Transverse colon (tissue), 4 donors: ENCODE data around the gene NOTUM. TPM values are rescaled to one million over a fixed set of nuclear protein-coding genes. Genes with fewer than 3 reads are reported as not detected.

Experiments used
- DNase-seq: peaks from one replicate; pipeline ENCODE4 v3.0.0-alpha.2; 2019
- H3K27ac ChIP-seq, 4 donors: fragments of 200-600 bp; sonication (generic); 2 replicates each; pipeline ENCODE4 v1.5.1; 2016 to 2018; ENCODE audit warnings: inconsistent platforms in 4 of 4
- H3K27me3 ChIP-seq: fragments of 200-600 bp; sonication (generic); 2 replicates; pipeline ENCODE4 v1.5.1; 2017; ENCODE audit warnings: inconsistent platforms
- H3K36me3 ChIP-seq, 4 donors: fragments of 200-600 bp; sonication (generic); 2 replicates each; pipeline ENCODE4 v1.5.1; 2017 to 2019; ENCODE audit warnings: inconsistent platforms in 4 of 4
- H3K4me1 ChIP-seq, 4 donors: fragments of 200-600 bp; sonication (generic); 2 replicates each; pipeline ENCODE4 v1.5.1; 2017 to 2020; ENCODE audit warnings: inconsistent platforms in 4 of 4
- H3K4me3 ChIP-seq, 4 donors: fragments of 200-600 bp; sonication (generic); 1 replicate in 1 of 4; 2 replicates in 3 of 4; pipeline versions ENCODE4 v1.5.1 to v1.6.1; 2017 to 2019; ENCODE audit warnings: inconsistent platforms in 4 of 4
- H3K9me3 ChIP-seq, 2 donors: fragments of 200-600 bp; sonication (generic); 2 replicates each; pipeline ENCODE4 v1.5.1; 2017 to 2019; ENCODE audit warnings: inconsistent platforms in 2 of 2
- CTCF ChIP-seq, 5 experiments: fragments of 200-600 bp in 3 of 5; fragments of 450-650 bp in 2 of 5; sonication (generic) in 3 of 5; IDR thresholded peaks; 1 replicate in 2 of 5; 2 replicates in 3 of 5; pipeline ENCODE4 v1.5.1; 2016 to 2017; ENCODE audit warnings: antibody characterized with exemption in 5 of 5, inconsistent platforms in 3 of 5, mild to moderate bottlenecking in 2 of 5, moderate library complexity in 1 of 5
- EP300 ChIP-seq: sonication (generic); formaldehyde crosslinking; IDR thresholded peaks from one replicate; pipeline ENCODE4 v1.6.1; 2017; ENCODE audit warnings: antibody characterized with exemption, low read depth
- POLR2A ChIP-seq: fragments of 450-650 bp; IDR thresholded peaks from one replicate; pipeline ENCODE4 v1.6.1; 2016; ENCODE audit warnings: antibody characterized with exemption, mild to moderate bottlenecking, moderate library complexity
- POLR2AphosphoS5 ChIP-seq, 3 donors: sonication (generic); formaldehyde crosslinking; IDR thresholded peaks; one replicate each; pipeline ENCODE4 v1.6.1; 2016; ENCODE audit warnings: antibody characterized with exemption in 3 of 3
- WGBS, 2 donors: methylation state at CpG; one replicate each; pipeline ENCODE4 v1.1.5; 2018; ENCODE audit warnings: low coverage in 1 of 2; 5-methylcytosine and 5-hydroxymethylcytosine counted together
- in situ Hi-C, 4 donors: fragments of 200-750 bp; cut with MboI; loops; one replicate each; pipeline versions ENCODE4 v1.15.0 to v1.15.1; 2017; ENCODE audit warnings: low sequenced_read_pairs in 3 of 4, low pct_ligation_motif_present in 1 of 4, low pct_unique_long_range_greater_than_20kb in 1 of 4
- intact Hi-C: fragments of 100-400 bp; cut with DNase I; formaldehyde crosslinking; loops from one replicate; pipeline ENCODE4 v1.15.1; 2023; ENCODE audit warnings: low total_unique reads
- total RNA-seq, 4 donors: library from RNA; depleted of rRNA; stranded (reverse); fragments of >200 nt; gene quantifications; one replicate each; pipeline ENCODE4 v1.1.0, GENCODE V29; 2016

NOTUM gene
- total RNA-seq, 4 donors from 2014 or later: not detected

GRCh38 chr17:81931189-81931556, 29.8 kb downstream of the NOTUM start:
- intact Hi-C loops (no loop called here), in situ Hi-C loops (no loop called here)
- H3K4me1 ChIP-seq: peaks cover 8 to 31% (median 19%) of the 10 kb centered on the region in 4 donors
- no peaks in the 10 kb centered on the region for H3K36me3 ChIP-seq
- 77% methylated on average over 13 of the region's 13 CpGs; no CpG with 5 or more reads in 1 of the 2 donors for WGBS, 2 donors
- H3K27me3 ChIP-seq: peaks cover 17% of the 10 kb centered on the region
- no peaks in the 10 kb centered on the region for H3K9me3 ChIP-seq
- no peak overlapping the region for H3K27ac ChIP-seq
- H3K4me3 ChIP-seq: no peak overlapping the region
- no peak for DNase-seq
- TF ChIP-seq POLR2A (no peak), POLR2AphosphoS5 (IDR thresholded peaks at IDR 0.05) (no peak), EP300 (no peak), CTCF (IDR thresholded peaks at IDR 0.05) (no peak)

- intact Hi-C loops: no loop called here
- 62 to 74% methylated on average over 7 to 20 of the region's 20 CpGs for WGBS, 2 donors
- TF ChIP-seq POLR2A: no peak
- TF ChIP-seq CTCF (IDR thresholded peaks at IDR 0.05): no peak
- no peak for TF ChIP-seq POLR2AphosphoS5 (IDR thresholded peaks at IDR 0.05)
- TF ChIP-seq EP300: no peak
These were observed 30.6 kb downstream of the NOTUM start for GRCh38 chr17:81930142-81931125.

GRCh38 chr17:81929253-81930141, 31.5 kb downstream of the NOTUM start:
- TF ChIP-seq POLR2A (no peak), EP300 (no peak), CTCF (IDR thresholded peaks at IDR 0.05) (no peak), POLR2AphosphoS5 (IDR thresholded peaks at IDR 0.05) (no peak)
- Histone ChIP-seq H3K36me3 (no peaks in the 10 kb centered on the region), H3K4me3 (no peak overlapping the region), H3K4me1 (peaks cover 20 to 42% (median 34%) of the 10 kb centered on the region in 4 donors), H3K27ac (no peak overlapping the region), H3K27me3 (peaks cover 17% of the 10 kb centered on the region), H3K9me3 (no peaks in the 10 kb centered on the region)
- DNase-seq: no peak
- WGBS, 2 donors: 84% methylated on average over 31 of the region's 31 CpGs; no CpG with 5 or more reads in 1 of the 2 donors
- intact Hi-C loops (no loop called here), in situ Hi-C loops (no loop called here)

More at GRCh38 chr17:81930142-81931125, 30.6 kb downstream of the NOTUM start:
- Histone ChIP-seq H3K4me3 (no peak overlapping the region), H3K27ac (no peak overlapping the region), H3K36me3 (no peaks in the 10 kb centered on the region), H3K9me3 (no peaks in the 10 kb centered on the region), H3K4me1 (peaks cover 14 to 32% (median 25%) of the 10 kb centered on the region in 4 donors), H3K27me3 (peaks cover 17% of the 10 kb centered on the region)
- peak; percentile 49 for DNase-seq
- in situ Hi-C loops: no loop called here
